Right lobe of liver (tissue), 4 donors: ENCODE data around the gene GULP1.

Experiments used
- POLR2A ChIP-seq: fragments of 450-650 bp; IDR thresholded peaks from one replicate; pipeline ENCODE4 v1.6.1; 2017; ENCODE audit warnings: antibody characterized with exemption, mild to moderate bottlenecking
- TF ChIP-seq, protein P1 (sequence below), 4 donors: fragments of 200-600 bp in 3 of 4; fragments of 450-650 bp in 1 of 4; IDR thresholded peaks; one replicate each; pipeline versions ENCODE4 v1.5.1 to v1.8.0; 2016 to 2022; ENCODE audit warnings: antibody characterized with exemption in 4 of 4, mild to moderate bottlenecking in 2 of 4
- donor health status: DM: no; HTN: no; CAD: no.
- donor health status: DM: no; HTN: no; CAD: no.
- donor health status: DM: no; HTN: yes; CAD: no.

DNA sequence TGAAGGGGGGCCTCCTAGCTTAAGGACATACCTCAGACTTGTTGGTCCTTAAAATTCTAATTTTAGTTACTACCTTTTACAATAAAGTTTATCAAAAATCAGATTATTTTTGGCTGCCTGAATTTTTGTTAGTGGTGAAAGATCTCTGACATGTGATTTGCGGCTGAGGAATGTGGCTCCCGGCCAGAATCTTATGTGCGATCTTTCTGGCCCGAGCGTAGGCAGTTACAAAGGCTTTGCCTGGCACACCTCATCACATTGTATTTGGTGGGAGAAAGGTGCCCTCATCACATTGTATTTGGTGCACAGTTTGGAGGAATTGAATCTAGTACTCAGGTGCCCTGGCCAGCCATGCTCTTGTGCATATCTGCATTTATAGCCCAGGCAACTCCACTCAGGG, 289.1 kb downstream of the GULP1 start:
- TF ChIP-seq, protein P1, sequence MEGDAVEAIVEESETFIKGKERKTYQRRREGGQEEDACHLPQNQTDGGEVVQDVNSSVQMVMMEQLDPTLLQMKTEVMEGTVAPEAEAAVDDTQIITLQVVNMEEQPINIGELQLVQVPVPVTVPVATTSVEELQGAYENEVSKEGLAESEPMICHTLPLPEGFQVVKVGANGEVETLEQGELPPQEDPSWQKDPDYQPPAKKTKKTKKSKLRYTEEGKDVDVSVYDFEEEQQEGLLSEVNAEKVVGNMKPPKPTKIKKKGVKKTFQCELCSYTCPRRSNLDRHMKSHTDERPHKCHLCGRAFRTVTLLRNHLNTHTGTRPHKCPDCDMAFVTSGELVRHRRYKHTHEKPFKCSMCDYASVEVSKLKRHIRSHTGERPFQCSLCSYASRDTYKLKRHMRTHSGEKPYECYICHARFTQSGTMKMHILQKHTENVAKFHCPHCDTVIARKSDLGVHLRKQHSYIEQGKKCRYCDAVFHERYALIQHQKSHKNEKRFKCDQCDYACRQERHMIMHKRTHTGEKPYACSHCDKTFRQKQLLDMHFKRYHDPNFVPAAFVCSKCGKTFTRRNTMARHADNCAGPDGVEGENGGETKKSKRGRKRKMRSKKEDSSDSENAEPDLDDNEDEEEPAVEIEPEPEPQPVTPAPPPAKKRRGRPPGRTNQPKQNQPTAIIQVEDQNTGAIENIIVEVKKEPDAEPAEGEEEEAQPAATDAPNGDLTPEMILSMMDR (IDR thresholded peaks at IDR 0.05): no peak
- TF ChIP-seq POLR2A: no peak
